GM21723 (cell line): ENCODE results near the gene ALKAL2.

ENCODE experiments used
- ATAC-seq: cut with Tn5 transposase; IDR thresholded peaks from one replicate; pipeline ENCODE4 v1.9.1; 2021; ENCODE audit warnings: mild to moderate bottlenecking, moderate library complexity; ENCODE audit not compliant: unreplicated experiment

The ALKAL2 gene

GRCh38 chr2:295090-295489 lies 7.2 kb upstream of the ALKAL2 start:
- ATAC-seq, result no peak

GRCh38 chr2:290090-290722 lies 2.3 kb upstream of the ALKAL2 start:
- no peak for ATAC-seq

- no peak for ATAC-seq
Observed at GRCh38 chr2:289362-290089, 1.6 kb upstream of the ALKAL2 start.

DNA sequence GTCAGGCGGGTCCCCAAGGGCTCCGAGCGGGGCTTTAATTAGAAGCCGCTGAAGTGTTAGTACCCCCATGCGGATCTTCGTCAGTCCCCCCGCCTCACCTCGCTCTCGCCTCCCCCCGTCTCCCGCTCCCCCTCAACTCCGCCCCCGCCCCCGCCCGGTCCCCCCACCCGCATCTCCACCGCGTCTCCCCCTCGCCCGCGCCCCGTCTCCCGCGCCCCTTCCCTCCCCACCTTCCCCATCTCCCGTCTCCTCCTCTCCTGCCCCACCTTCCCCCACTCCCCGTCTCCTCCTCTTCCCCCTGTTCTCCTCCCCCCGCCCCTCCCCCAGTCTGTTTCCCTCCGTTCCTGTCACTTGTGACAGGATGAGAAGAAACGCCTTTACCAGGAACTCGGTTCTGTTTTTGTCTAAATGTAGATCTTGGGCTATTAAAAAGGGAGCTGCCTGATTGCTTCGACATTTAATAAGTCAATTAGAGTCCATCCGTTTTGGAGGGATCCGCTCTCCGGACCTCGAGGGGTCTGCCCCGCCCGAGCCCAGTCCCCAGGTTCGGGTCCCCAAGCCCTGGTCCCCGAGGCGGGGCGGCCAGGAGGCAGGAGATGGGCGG lies 969 bp upstream of the ALKAL2 start:
- no peak for ATAC-seq

GRCh38 chr2:287471-287885 lies 413 bp downstream of the ALKAL2 start:
- ATAC-seq, result peak; percentile 58

GRCh38 chr2:286774-287392 lies 1.0 kb downstream of the ALKAL2 start:
- ATAC-seq, result no peak

- no peak for ATAC-seq
Observed at GRCh38 chr2:286035-286434, 1.9 kb downstream of the ALKAL2 start.

- no peak for ATAC-seq
Observed at GRCh38 chr2:285531-285930, 2.4 kb downstream of the ALKAL2 start.

DNA sequence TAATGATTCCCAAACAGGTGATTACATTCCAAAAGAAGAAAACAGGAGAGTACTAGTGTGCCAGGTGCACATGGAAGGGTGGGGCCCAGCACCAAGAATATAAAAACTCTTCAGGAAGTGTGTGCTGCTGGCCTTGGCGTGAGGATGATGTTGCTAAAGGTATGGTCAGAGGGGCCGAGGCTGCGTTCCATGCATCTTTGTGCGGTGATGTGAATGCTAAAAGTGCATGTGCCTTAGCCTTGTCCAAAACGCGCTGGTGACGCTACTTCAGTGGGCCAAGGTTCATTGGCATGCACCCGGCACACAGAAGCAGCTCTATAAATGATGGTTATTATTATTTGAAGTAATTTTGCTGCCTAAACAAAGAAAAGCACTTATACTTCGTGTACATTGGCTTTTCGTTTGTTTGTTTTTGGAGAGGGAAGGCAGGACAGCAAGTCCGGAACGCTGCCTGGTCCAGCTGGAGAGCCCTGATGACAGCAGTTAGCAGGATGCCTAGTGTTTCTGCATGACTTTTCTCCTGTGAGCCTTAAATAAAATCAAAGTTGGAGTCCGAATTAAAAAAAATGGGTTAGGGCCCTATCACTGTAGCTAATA lies 2.9 kb downstream of the ALKAL2 start:
- no peak for ATAC-seq

- ATAC-seq, result no peak
Observed at GRCh38 chr2:283996-284794, 3.7 kb downstream of the ALKAL2 start.

GRCh38 chr2:282371-283263 lies 5.3 kb downstream of the ALKAL2 start:
- ATAC-seq, result no peak

- no peak for ATAC-seq
Observed at GRCh38 chr2:281381-281780, 6.5 kb downstream of the ALKAL2 start.

GRCh38 chr2:280650-281110 lies 7.2 kb downstream of the ALKAL2 start:
- ATAC-seq, result no peak

GRCh38 chr2:279956-280649 lies 7.8 kb downstream of the ALKAL2 start:
- ATAC-seq, result no peak

DNA sequence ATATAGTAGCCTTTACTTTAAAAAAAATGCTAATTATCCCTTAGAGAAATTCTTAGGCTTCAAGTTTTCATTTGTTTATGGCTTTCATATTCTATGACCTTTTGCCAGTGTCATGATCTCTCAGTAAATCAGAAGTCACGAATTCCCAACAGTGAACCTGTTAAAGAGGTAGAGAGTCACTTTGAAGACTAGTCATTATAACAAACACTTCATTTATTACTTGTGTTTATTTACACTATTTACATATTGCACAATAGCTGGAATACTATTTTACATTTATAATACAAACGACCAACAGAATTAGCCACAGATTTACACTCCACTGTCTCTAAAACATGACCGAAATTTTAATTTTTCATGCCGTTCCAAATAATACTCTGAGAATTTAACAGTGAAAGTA lies 8.5 kb downstream of the ALKAL2 start:
- no peak for ATAC-seq

- no peak for ATAC-seq
Observed at GRCh38 chr2:278927-279320, 9.0 kb downstream of the ALKAL2 start.

GRCh38 chr2:278312-278926 lies 9.5 kb downstream of the ALKAL2 start:
- no peak for ATAC-seq

DNA sequence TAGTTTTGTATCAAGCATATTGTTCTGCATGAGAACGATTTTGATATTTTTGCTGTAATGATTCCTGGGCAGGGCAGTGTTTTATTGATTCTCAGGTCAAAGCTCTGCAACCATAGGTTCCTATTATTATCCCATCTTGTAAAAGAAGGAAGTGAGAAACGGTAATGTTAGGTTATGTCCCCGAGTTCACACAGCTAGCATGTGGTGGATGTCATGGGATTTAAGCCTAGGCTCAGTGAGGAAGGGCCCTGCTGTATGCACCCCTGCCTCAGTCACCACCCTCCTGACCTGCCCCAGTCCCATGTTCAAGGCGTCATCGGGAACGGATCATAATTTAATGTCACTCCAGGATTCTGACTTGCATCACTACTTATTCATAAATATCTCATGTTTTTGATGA lies 12.4 kb downstream of the ALKAL2 start:
- peak; percentile 98 for ATAC-seq

GRCh38 chr2:274503-274902 lies 13.4 kb downstream of the ALKAL2 start:
- ATAC-seq, result no peak
